Chondrocyte (in vitro differentiated cells): ENCODE data around the gene NIP7. TPM values are rescaled to one million over a fixed set of nuclear protein-coding genes. Genes with fewer than 3 reads are reported as not detected.

Experiments
- DNase-seq: peaks from one replicate; pipeline ENCODE4 v3.0.0; 2021; ENCODE audit warnings: mixed read lengths, low spot score
- H3K27ac Mint-ChIP-seq: one replicate; pipeline ENCODE4 v1.8.0; 2021; ENCODE audit warnings: mild to moderate bottlenecking, moderate library complexity, mixed read lengths; ENCODE audit not compliant: unreplicated experiment
- H3K27me3 Mint-ChIP-seq: 2 replicates; pipeline ENCODE4 v1.8.0; 2021; ENCODE audit warnings: low read depth, mixed read lengths
- H3K36me3 Mint-ChIP-seq: 2 replicates; pipeline ENCODE4 v1.8.0; 2021; ENCODE audit warnings: low read depth, mixed read lengths
- H3K4me1 Mint-ChIP-seq: 2 replicates; pipeline ENCODE4 v1.8.0; 2021; ENCODE audit warnings: low read depth, mild to moderate bottlenecking, mixed read lengths
- H3K4me3 Mint-ChIP-seq: one replicate; pipeline ENCODE4 v1.8.0; 2021; ENCODE audit warnings: mild to moderate bottlenecking, moderate library complexity, mixed read lengths; ENCODE audit not compliant: unreplicated experiment
- H3K9me3 Mint-ChIP-seq: 2 replicates; pipeline ENCODE4 v1.8.0; 2021; ENCODE audit warnings: low read depth, mixed read lengths
- CTCF ChIP-seq: fragments of 200-600 bp; sonication (generic); IDR thresholded peaks from 2 replicates; pipeline ENCODE4 v1.5.0; 2021; ENCODE audit warnings: antibody characterized with exemption, mild to moderate bottlenecking, moderate library complexity
- total RNA-seq: library from RNA; stranded (reverse); gene quantifications from 3 replicates; pipeline ENCODE4 v1.2.1, GENCODE V29; 2021

Gene NIP7
- total RNA-seq, 1 donor from 2014 or later, result 18.6 TPM

- no peak overlapping the region for H3K4me3 Mint-ChIP-seq
Observed at GRCh38 chr16:69319381-69319780, 20.2 kb upstream of the NIP7 start.

GRCh38 chr16:69319826-69320739 lies 19.5 kb upstream of the NIP7 start:
- H3K9me3 Mint-ChIP-seq, result no peaks in the 10 kb centered on the region
- no peak overlapping the region for H3K27ac Mint-ChIP-seq
- H3K4me3 Mint-ChIP-seq, result no peak overlapping the region
- no peaks in the 10 kb centered on the region for H3K27me3 Mint-ChIP-seq
- TF ChIP-seq CTCF, result no peak
- H3K4me1 Mint-ChIP-seq, result peaks cover 8% of the 10 kb centered on the region
- DNase-seq, result peak; percentile 74
- H3K36me3 Mint-ChIP-seq, result peaks cover 36% of the 10 kb centered on the region

More at GRCh38 chr16:69319381-69319780, 20.2 kb upstream of the NIP7 start:
- H3K27me3 Mint-ChIP-seq, result no peaks in the 10 kb centered on the region
- H3K36me3 Mint-ChIP-seq, result peaks cover 35% of the 10 kb centered on the region
- H3K4me1 Mint-ChIP-seq, result peaks cover 5% of the 10 kb centered on the region
- peak overlapping the region; percentile 43 for H3K27ac Mint-ChIP-seq
- DNase-seq, result peak; percentile 76
- no peak for TF ChIP-seq CTCF
- H3K9me3 Mint-ChIP-seq, result no peaks in the 10 kb centered on the region

GRCh38 chr16:69320740-69321073 lies 18.9 kb upstream of the NIP7 start:
- TF ChIP-seq CTCF, result no peak
- no peaks in the 10 kb centered on the region for H3K9me3 Mint-ChIP-seq
- DNase-seq, result peak; percentile 61
- no peak overlapping the region for H3K4me3 Mint-ChIP-seq
- peak overlapping the region; percentile 5 for H3K27ac Mint-ChIP-seq
- peaks cover 9% of the 10 kb centered on the region for H3K4me1 Mint-ChIP-seq
- H3K27me3 Mint-ChIP-seq, result no peaks in the 10 kb centered on the region
- peaks cover 36% of the 10 kb centered on the region for H3K36me3 Mint-ChIP-seq

GRCh38 chr16:69321080-69321479 lies 18.5 kb upstream of the NIP7 start:
- Mint-ChIP-seq H3K4me3 (no peak overlapping the region), H3K27ac (no peak overlapping the region), H3K36me3 (peaks cover 35% of the 10 kb centered on the region), H3K4me1 (peaks cover 13% of the 10 kb centered on the region), H3K9me3 (no peaks in the 10 kb centered on the region), H3K27me3 (no peaks in the 10 kb centered on the region)
- DNase-seq, result peak; percentile 79
- no peak for TF ChIP-seq CTCF

GRCh38 chr16:69322343-69322742 lies 17.2 kb upstream of the NIP7 start:
- H3K4me3 Mint-ChIP-seq, result no peak overlapping the region
- no peaks in the 10 kb centered on the region for H3K9me3 Mint-ChIP-seq
- no peak for TF ChIP-seq CTCF
- H3K36me3 Mint-ChIP-seq, result peaks cover 36% of the 10 kb centered on the region
- no peaks in the 10 kb centered on the region for H3K27me3 Mint-ChIP-seq
- no peak overlapping the region for H3K27ac Mint-ChIP-seq
- peaks cover 24% of the 10 kb centered on the region for H3K4me1 Mint-ChIP-seq
- DNase-seq, result peak; percentile 44
